ENCODE data around the gene ADAM23. TPM values are rescaled to one million over a fixed set of nuclear protein-coding genes. Genes with fewer than 3 reads are reported as not detected.

ADAM23 gene
- total RNA-seq, 4 donors from 2014 or later: 0.24 to 1.8 (median 0.52) TPM

DNA sequence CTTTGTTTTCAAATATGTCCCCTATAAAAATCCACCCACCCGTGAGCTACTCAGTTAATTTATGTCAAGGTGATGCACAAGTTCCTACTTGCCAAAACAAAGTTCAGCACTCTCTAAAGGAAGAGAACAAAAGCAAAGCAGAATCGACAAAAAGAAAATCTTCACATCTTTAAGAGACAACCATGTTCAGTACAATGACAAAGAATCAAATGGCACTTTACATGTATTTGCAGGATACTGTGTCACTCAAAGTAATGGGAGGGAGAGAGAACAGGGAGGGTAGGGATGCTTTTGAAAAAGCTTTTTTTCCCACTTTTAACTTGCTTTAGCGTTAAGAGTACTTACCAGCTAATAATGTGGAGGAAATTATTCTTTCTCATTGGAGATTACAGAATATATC is 159.9 kb downstream of the ADAM23 start:
- TF ChIP-seq, protein P1, sequence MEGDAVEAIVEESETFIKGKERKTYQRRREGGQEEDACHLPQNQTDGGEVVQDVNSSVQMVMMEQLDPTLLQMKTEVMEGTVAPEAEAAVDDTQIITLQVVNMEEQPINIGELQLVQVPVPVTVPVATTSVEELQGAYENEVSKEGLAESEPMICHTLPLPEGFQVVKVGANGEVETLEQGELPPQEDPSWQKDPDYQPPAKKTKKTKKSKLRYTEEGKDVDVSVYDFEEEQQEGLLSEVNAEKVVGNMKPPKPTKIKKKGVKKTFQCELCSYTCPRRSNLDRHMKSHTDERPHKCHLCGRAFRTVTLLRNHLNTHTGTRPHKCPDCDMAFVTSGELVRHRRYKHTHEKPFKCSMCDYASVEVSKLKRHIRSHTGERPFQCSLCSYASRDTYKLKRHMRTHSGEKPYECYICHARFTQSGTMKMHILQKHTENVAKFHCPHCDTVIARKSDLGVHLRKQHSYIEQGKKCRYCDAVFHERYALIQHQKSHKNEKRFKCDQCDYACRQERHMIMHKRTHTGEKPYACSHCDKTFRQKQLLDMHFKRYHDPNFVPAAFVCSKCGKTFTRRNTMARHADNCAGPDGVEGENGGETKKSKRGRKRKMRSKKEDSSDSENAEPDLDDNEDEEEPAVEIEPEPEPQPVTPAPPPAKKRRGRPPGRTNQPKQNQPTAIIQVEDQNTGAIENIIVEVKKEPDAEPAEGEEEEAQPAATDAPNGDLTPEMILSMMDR (IDR thresholded peaks at IDR 0.05): no peak
- TF ChIP-seq POLR2AphosphoS5 (IDR thresholded peaks at IDR 0.05) (no peak), EP300 (IDR thresholded peaks at IDR 0.05) (no peak), POLR2A (IDR thresholded peaks at IDR 0.05) (no peak)
- H3K36me3 ChIP-seq: no peaks in the 10 kb centered on the region
- 65% methylated on average over 3 of the region's 3 CpGs for WGBS

DNA sequence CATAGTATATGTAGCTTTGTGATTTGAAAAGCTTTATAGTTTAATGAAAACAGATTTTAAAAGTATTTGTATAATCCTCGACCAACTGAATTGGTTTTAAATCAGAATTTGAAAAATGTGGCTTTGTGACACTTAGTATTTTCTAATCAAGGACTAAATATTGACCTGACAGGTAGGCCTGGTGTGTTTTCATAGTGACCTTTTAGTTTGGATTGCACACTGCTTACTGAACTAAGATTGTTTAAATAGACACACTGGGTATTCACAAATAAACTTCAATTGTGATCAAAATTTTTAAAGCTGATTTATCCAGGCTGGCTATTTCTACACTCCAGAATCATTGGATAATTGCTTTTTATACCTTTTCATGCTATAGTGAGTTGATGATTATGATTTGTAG is 167.1 kb downstream of the ADAM23 start:
- no peak overlapping the region for H3K4me3 ChIP-seq
- TF ChIP-seq POLR2AphosphoS5 (IDR thresholded peaks at IDR 0.05) (no peak), POLR2A (IDR thresholded peaks at IDR 0.05) (no peak), EP300 (IDR thresholded peaks at IDR 0.05) (no peak)
- TF ChIP-seq, protein P1 (IDR thresholded peaks at IDR 0.05): no peak
- no peaks in the 10 kb centered on the region for H3K9me3 ChIP-seq
- no peak for DNase-seq (ENCODE audit: low spot score in 2 of 2)
- WGBS: 75% methylated on average over 1 of the region's 1 CpG
- no peak overlapping the region for H3K27ac ChIP-seq
- H3K36me3 ChIP-seq: no peaks in the 10 kb centered on the region
- peaks cover 2% of the 10 kb centered on the region for H3K4me1 ChIP-seq
- H3K27me3 ChIP-seq: no peaks in the 10 kb centered on the region

More for the DNA sequence above, 159.9 kb downstream of the ADAM23 start:
- Histone ChIP-seq H3K4me1 (no peaks in the 10 kb centered on the region), H3K27me3 (no peaks in the 10 kb centered on the region), H3K9me3 (no peaks in the 10 kb centered on the region), H3K27ac (no peak overlapping the region), H3K4me3 (no peak overlapping the region)
- DNase-seq (ENCODE audit: low spot score in 2 of 2): no peak

GRCh38 chr2:206611191-206611590 is 167.9 kb downstream of the ADAM23 start:
- Histone ChIP-seq H3K27me3 (no peaks in the 10 kb centered on the region), H3K27ac (peak overlapping the region; percentile 27), H3K4me1 (peaks cover 2% of the 10 kb centered on the region), H3K4me3 (no peak overlapping the region), H3K36me3 (no peaks in the 10 kb centered on the region), H3K9me3 (no peaks in the 10 kb centered on the region)
- DNase-seq (ENCODE audit: low spot score in 2 of 2): no peak
- TF ChIP-seq POLR2AphosphoS5 (IDR thresholded peaks at IDR 0.05) (no peak), POLR2A (IDR thresholded peaks at IDR 0.05) (no peak), EP300 (IDR thresholded peaks at IDR 0.05) (no peak)
- TF ChIP-seq, protein P1 (IDR thresholded peaks at IDR 0.05): no peak
- WGBS: 47% methylated on average over 6 of the region's 6 CpGs

DNA sequence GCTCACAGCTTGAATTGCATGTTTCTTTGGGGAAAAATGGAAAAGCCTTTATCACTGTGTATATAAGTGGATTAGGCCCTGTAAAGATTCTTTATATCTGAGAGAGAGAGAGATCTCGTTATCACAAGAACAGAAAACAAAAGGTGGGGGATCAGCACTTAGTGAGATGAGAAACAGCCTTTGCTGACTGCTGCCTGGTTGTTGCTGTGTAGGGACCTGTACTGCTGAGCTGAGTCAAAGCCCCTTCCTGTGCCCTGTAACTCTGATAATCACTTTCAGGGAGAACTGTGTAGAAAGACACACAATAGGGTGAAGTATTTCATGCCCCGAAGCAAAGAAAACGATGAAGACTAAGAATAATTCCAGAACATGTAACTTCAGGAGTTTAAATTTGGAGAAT is 168.4 kb downstream of the ADAM23 start:
- Histone ChIP-seq H3K27ac (peak overlapping the region; percentile 27), H3K9me3 (no peaks in the 10 kb centered on the region), H3K4me1 (peaks cover 2% of the 10 kb centered on the region), H3K27me3 (no peaks in the 10 kb centered on the region), H3K4me3 (no peak overlapping the region), H3K36me3 (no peaks in the 10 kb centered on the region)
- no peak for DNase-seq (ENCODE audit: low spot score in 2 of 2)
- TF ChIP-seq, protein P1 (IDR thresholded peaks at IDR 0.05): no peak
- no peak for TF ChIP-seq POLR2A (IDR thresholded peaks at IDR 0.05)
- TF ChIP-seq POLR2AphosphoS5 (IDR thresholded peaks at IDR 0.05): no peak
- no peak for TF ChIP-seq EP300 (IDR thresholded peaks at IDR 0.05)
- 55% methylated on average over 3 of the region's 3 CpGs for WGBS

- Histone ChIP-seq H3K4me3 (no peak overlapping the region), H3K27ac (no peak overlapping the region), H3K27me3 (no peaks in the 10 kb centered on the region), H3K36me3 (no peaks in the 10 kb centered on the region), H3K9me3 (no peaks in the 10 kb centered on the region), H3K4me1 (peaks cover 2% of the 10 kb centered on the region)
- DNase-seq (ENCODE audit: low spot score in 2 of 2): no peak
- 86% methylated on average over 6 of the region's 6 CpGs for WGBS
- no peak for TF ChIP-seq POLR2A (IDR thresholded peaks at IDR 0.05)
- TF ChIP-seq POLR2AphosphoS5 (IDR thresholded peaks at IDR 0.05): no peak
- TF ChIP-seq EP300 (IDR thresholded peaks at IDR 0.05): no peak
- TF ChIP-seq, protein P1 (IDR thresholded peaks at IDR 0.05): no peak
Measured at GRCh38 chr2:206614811-206615210, 171.5 kb downstream of the ADAM23 start.
